GM12865 (cell line): Measurements from ENCODE around the gene MITF.

Source experiments
- DNase-seq: peaks from one replicate; pipeline ENCODE4 v3.0.0; 2010; ENCODE audit warnings: low read depth
- H3K4me3 ChIP-seq: 2 replicates; pipeline ENCODE4 v1.5.1; 2011; ENCODE audit warnings: mild to moderate bottlenecking, low read depth, low read length, control low read depth
- CTCF ChIP-seq: IDR thresholded peaks from 2 replicates; pipeline ENCODE4 v1.5.1; 2011; ENCODE audit warnings: low read length, control low read depth, low read depth, inconsistent platforms; ENCODE audit not compliant: insufficient read depth; ENCODE audit errors: missing control alignments

The MITF gene

DNA sequence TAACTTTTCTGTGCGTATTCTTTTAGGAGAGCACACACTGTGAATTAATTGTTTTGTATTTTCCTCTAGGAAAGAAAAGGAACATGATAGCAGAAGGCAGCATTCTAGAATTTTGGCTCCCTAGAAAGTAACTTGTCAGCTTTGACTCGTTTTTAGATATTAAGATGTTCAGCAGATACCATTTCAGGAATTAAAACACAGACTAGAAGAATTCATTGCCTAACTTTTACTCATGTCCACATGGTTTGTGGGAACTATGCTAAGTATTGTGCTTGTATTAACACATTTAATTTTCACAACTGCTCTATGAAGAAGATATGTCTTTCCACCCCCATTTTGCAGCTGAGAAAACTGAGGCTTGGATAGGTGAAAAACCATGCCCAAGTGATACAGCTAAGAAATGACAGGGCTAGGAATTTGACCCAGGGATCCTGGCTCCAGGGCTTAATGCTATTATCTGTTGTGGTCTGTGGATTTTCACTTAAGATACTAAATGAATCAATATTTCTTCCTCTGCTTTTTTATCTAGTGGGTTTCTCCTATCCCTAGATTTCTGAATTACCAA, 128.8 kb downstream of the MITF start:
- H3K4me3 ChIP-seq: no peak overlapping the region
- TF ChIP-seq CTCF: no peak
- no peak for DNase-seq

DNA sequence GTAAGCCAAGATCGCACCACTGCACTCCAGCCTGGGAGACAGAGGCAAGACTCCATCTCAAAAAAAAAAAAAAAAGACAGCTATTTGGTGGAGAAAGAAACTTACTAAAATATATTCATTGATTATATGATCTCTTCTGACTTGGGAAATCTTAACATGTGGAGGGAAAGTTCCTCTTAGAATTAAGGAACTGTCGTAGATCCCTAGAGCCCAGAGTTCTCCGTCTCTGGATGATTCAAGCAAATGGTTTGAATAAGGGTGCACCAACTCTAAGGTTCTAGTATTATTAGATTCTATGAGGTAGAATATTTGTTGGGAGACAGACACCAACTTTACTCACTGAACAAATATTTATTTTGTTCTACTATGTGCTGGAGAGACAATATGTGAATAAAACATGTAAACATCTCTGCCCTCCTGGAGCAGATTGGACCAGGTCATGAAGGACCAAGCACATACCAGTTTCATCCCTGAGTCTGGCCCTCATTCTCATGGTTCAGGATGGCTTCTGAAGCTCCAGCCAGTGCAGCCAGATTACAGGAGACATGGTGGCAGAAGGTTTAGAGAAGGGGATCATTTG, 129.7 kb downstream of the MITF start:
- no peak for DNase-seq

DNA sequence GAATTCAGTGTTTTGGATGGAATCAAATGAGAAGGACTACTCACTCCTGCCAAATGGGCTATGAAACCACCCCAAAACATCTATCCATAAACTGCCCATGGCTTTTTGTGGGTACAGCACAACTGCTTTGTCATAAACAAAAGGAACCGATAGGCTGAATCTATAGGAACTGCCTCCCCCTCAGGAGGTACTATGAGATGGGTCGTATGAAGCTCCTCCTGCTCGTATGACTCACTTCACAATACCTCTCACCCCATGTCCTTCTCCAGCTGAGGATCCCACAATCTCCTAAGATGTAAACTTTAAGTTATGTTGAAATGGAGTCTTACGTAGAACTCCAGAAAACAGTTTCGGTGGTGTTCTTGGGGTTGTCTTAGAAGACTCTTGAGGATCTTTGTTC, 130.4 kb downstream of the MITF start:
- no peak for TF ChIP-seq CTCF

More for the DNA sequence above, 129.7 kb downstream of the MITF start:
- no peak overlapping the region for H3K4me3 ChIP-seq
- TF ChIP-seq CTCF: no peak

DNA sequence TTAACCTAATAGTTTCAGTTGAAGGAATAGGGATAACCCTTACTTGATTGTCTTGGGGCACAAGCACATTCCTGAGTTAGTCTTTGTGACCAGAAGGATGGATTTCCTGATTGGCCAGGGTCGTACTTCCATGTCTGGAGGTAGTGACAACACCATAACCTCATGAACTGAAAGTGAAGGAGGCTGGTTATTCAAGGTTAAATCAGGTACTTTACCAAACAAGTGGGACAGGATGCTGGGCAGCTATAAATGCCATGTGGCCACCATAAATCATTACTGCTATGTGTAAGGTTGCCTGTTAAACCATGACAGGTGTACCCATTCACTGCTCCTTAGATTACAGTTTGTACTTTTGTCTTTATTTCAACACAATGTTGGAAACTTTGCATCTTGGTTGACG, 132.0 kb downstream of the MITF start:
- TF ChIP-seq CTCF: no peak
- DNase-seq: no peak
- H3K4me3 ChIP-seq: no peak overlapping the region

More for the DNA sequence above, 130.4 kb downstream of the MITF start:
- DNase-seq: no peak
- H3K4me3 ChIP-seq: no peak overlapping the region

- no peak for TF ChIP-seq CTCF
- H3K4me3 ChIP-seq: no peak overlapping the region
- DNase-seq: no peak
Measured at GRCh38 chr3:69871868-69872267, 132.6 kb downstream of the MITF start.

DNA sequence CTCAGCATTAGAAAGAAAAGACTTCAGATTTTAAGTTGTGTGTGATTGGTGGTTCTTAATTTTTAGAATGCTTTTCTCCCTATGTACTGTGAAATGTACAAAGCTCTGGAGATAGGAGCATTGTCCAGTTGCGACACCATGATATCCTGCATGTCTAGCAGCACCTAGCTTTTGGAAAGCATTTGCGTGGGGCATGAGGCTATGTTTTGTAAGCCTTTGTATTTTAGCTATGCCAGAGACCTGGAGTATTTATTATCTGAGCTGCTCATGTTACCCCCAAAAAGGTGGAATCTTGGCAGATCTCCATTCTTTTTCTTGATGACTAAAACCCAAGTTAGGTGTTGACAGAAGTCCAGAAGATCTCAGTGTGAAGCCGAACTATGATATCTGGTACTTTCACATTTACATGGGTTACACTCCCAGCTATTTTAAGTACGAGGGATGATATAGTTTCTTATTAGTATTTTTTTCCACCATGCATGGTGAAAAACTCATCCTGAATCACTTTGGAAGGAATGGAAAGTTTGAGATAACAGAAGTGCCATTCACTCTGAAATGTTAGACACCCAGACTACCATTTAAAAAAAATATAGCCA, 133.6 kb downstream of the MITF start:
- TF ChIP-seq CTCF: no peak
- H3K4me3 ChIP-seq: no peak overlapping the region
- DNase-seq: no peak

GRCh38 chr3:69876073-69876472, 136.8 kb downstream of the MITF start:
- H3K4me3 ChIP-seq: no peak overlapping the region
- DNase-seq: no peak
- no peak for TF ChIP-seq CTCF
